WI38 (cell line): ENCODE measurements around the gene AKAP12.

Source experiments
- H3K4me3 ChIP-seq: 2 replicates; pipeline ENCODE4 v1.5.1; 2011; ENCODE audit warnings: low read depth, mild to moderate bottlenecking, control low read depth, low read length
- CTCF ChIP-seq: IDR thresholded peaks from 2 replicates; pipeline ENCODE4 v1.5.1; 2012; ENCODE audit warnings: low read depth, mild to moderate bottlenecking, control low read depth, low read length

Gene AKAP12

GRCh38 chr6:151390851-151391470 lies 151.2 kb downstream of the AKAP12 start:
- no peak for TF ChIP-seq CTCF
- H3K4me3 ChIP-seq = peak overlapping the region; percentile 86

- TF ChIP-seq CTCF = no peak
- peak within 1 kb of the TSS; percentile 86 for H3K4me3 ChIP-seq
Observed at GRCh38 chr6:151391471-151392413, 152.0 kb downstream of the AKAP12 start, which contains the start of gene ZBTB2. Gene ZBTB2, minus strand, starts transcription at chr6:151391559. Its CDS starts 17,922 bp downstream, at chr6:151373637.

- no peak for TF ChIP-seq CTCF
- peak overlapping the region; percentile 86 for H3K4me3 ChIP-seq
Observed at GRCh38 chr6:151392427-151392826, 152.7 kb downstream of the AKAP12 start.

- TF ChIP-seq CTCF = no peak
- no peak overlapping the region for H3K4me3 ChIP-seq
Observed at GRCh38 chr6:151393410-151393809, 153.6 kb downstream of the AKAP12 start.

GRCh38 chr6:151399679-151400078 lies 159.9 kb downstream of the AKAP12 start:
- TF ChIP-seq CTCF = no peak
- no peak overlapping the region for H3K4me3 ChIP-seq

GRCh38 chr6:151400473-151400872 lies 160.7 kb downstream of the AKAP12 start:
- TF ChIP-seq CTCF = no peak
- no peak overlapping the region for H3K4me3 ChIP-seq

- TF ChIP-seq CTCF = no peak
- H3K4me3 ChIP-seq = no peak overlapping the region
Observed at GRCh38 chr6:151402228-151402627, 162.5 kb downstream of the AKAP12 start.
